IPS-15b (cell line): ENCODE results near the gene SYNJ1.

Experiments
- H3K27me3 ChIP-seq: one replicate; pipeline ENCODE4 v1.6.1; 2013; ENCODE audit warnings: low read length; ENCODE audit not compliant: control insufficient read depth, insufficient read depth
- H3K36me3 ChIP-seq: one replicate; pipeline ENCODE4 v1.6.1; 2013; ENCODE audit warnings: low read length; ENCODE audit not compliant: control insufficient read depth, insufficient read depth
- H3K4me1 ChIP-seq: one replicate; pipeline ENCODE4 v1.6.1; 2013; ENCODE audit warnings: mild to moderate bottlenecking, low read length; ENCODE audit not compliant: control insufficient read depth, insufficient read depth
- H3K4me3 ChIP-seq: one replicate; pipeline ENCODE4 v1.5.1; 2013; ENCODE audit warnings: low read depth, low read length
- H3K9ac ChIP-seq: one replicate; pipeline ENCODE4 v1.6.1; 2013; ENCODE audit warnings: low read depth, mild to moderate bottlenecking, low read length
- H3K9me3 ChIP-seq: one replicate; pipeline ENCODE4 v1.6.1; 2013; ENCODE audit warnings: mild to moderate bottlenecking, low read length; ENCODE audit not compliant: control insufficient read depth, insufficient read depth

The SYNJ1 gene

GRCh38 chr21:32585042-32585710, 142.6 kb downstream of the SYNJ1 start, which contains the start of gene TCP10L:
Gene TCP10L (minus strand): TSS chr21:32585523. CDS start chr21:32584304, 1,219 bp downstream.
- no peak within 1 kb of the TSS for H3K4me3 ChIP-seq
- H3K27me3 ChIP-seq: no peaks in the 10 kb centered on the region
- no peaks in the 10 kb centered on the region for H3K36me3 ChIP-seq
- H3K9me3 ChIP-seq: no peaks in the 10 kb centered on the region
- H3K9ac ChIP-seq: no peak within 1 kb of the TSS
- H3K4me1 ChIP-seq: no peaks in the 10 kb centered on the region

- Histone ChIP-seq H3K27me3 (no peaks in the 10 kb centered on the region), H3K4me3 (no peak overlapping the region), H3K9me3 (no peaks in the 10 kb centered on the region), H3K4me1 (no peaks in the 10 kb centered on the region), H3K9ac (no peak overlapping the region), H3K36me3 (no peaks in the 10 kb centered on the region)
Measured at GRCh38 chr21:32584472-32584871, 143.3 kb downstream of the SYNJ1 start.

DNA sequence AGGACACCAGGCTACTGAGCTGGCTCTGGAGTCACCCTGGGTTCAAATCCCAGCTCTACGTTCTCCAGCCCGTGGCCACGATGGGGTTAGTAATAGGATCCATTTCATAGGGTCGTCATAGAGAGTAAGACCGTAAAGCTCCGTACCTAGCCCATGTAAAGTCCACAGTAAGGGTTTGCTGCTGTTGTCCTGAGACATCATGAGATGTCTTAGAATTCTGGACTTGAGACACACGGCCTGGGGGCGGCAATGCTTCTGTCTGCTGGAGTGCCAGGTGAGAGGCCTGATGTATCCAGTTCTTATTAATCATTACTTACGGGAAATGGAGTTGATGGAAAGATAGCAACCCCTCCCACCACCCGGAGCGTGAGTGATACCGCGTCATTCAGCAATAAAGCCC, 146.1 kb downstream of the SYNJ1 start:
- Histone ChIP-seq H3K9ac (no peak overlapping the region), H3K9me3 (no peaks in the 10 kb centered on the region), H3K4me1 (no peaks in the 10 kb centered on the region), H3K36me3 (no peaks in the 10 kb centered on the region), H3K4me3 (no peak overlapping the region), H3K27me3 (no peaks in the 10 kb centered on the region)

- no peak overlapping the region for H3K9ac ChIP-seq
- H3K4me3 ChIP-seq: no peak overlapping the region
- no peaks in the 10 kb centered on the region for H3K9me3 ChIP-seq
- no peaks in the 10 kb centered on the region for H3K36me3 ChIP-seq
- H3K27me3 ChIP-seq: no peaks in the 10 kb centered on the region
- no peaks in the 10 kb centered on the region for H3K4me1 ChIP-seq
Measured at GRCh38 chr21:32580949-32581348, 146.9 kb downstream of the SYNJ1 start.
